Esophagus (tissue), 2 donors: Measurements from ENCODE around the gene POM121. TPM values are rescaled to one million over a fixed set of nuclear protein-coding genes. Genes with fewer than 3 reads are reported as not detected.
"Not testable (repeated sequence)": the region's sequence is repeated elsewhere in the genome, so short reads cannot be mapped to it uniquely, and the experiment has no call there.

ENCODE experiments used
- H3K27ac ChIP-seq, 2 donors: one replicate each; pipeline ENCODE4 v1.5.1; 2013; ENCODE audit warnings: low read depth in 2 of 2, mild to moderate bottlenecking in 2 of 2, inconsistent platforms in 1 of 2, low read length in 1 of 2, moderate library complexity in 1 of 2
- H3K27me3 ChIP-seq, 2 donors: one replicate each; pipeline ENCODE4 v1.6.1; 2013; ENCODE audit warnings: low read length in 2 of 2, control low read depth in 1 of 2, mild to moderate bottlenecking in 1 of 2; ENCODE audit not compliant: insufficient read depth in 2 of 2, control insufficient read depth in 1 of 2
- H3K36me3 ChIP-seq, 2 donors: one replicate each; pipeline ENCODE4 v1.6.1; 2013; ENCODE audit warnings: low read length in 1 of 2; ENCODE audit not compliant: control insufficient read depth in 2 of 2, insufficient read depth in 2 of 2
- H3K4me1 ChIP-seq, 2 donors: one replicate each; pipeline ENCODE4 v1.6.1; 2013; ENCODE audit warnings: low read length in 1 of 2; ENCODE audit not compliant: control insufficient read depth in 2 of 2, insufficient read depth in 2 of 2
- H3K4me3 ChIP-seq, 2 donors: one replicate each; pipeline ENCODE4 v1.5.1; 2013; ENCODE audit warnings: low read length in 2 of 2, mild to moderate bottlenecking in 2 of 2, low read depth in 1 of 2, moderate library complexity in 1 of 2
- H3K9me3 ChIP-seq, 2 donors: one replicate each; pipeline ENCODE4 v1.6.1; 2013; ENCODE audit warnings: mild to moderate bottlenecking in 2 of 2, low read depth in 1 of 2, low read length in 1 of 2, moderate library complexity in 1 of 2; ENCODE audit not compliant: control insufficient read depth in 2 of 2, insufficient read depth in 1 of 2
- WGBS, 2 donors: extraction: QIAGEN DNeasy Blood & Tissue Kit; methylation state at CpG; one replicate each; pipeline ENCODE4 v1.1.7; 2013; 5-methylcytosine and 5-hydroxymethylcytosine counted together
- polyA plus RNA-seq, 2 donors: library from polyadenylated mRNA; stranded (reverse); fragments of 200-250 nt; gene quantifications; one replicate each; pipeline ENCODE4 v1.2.3, GENCODE V29; 2013
- donor health status: healthy with polysubstance abuse.
- donor health status: Bipolar disorder and iron deficiency.

The POM121 gene
- polyA plus RNA-seq, 2 donors: 10.2 to 10.8 TPM

DNA sequence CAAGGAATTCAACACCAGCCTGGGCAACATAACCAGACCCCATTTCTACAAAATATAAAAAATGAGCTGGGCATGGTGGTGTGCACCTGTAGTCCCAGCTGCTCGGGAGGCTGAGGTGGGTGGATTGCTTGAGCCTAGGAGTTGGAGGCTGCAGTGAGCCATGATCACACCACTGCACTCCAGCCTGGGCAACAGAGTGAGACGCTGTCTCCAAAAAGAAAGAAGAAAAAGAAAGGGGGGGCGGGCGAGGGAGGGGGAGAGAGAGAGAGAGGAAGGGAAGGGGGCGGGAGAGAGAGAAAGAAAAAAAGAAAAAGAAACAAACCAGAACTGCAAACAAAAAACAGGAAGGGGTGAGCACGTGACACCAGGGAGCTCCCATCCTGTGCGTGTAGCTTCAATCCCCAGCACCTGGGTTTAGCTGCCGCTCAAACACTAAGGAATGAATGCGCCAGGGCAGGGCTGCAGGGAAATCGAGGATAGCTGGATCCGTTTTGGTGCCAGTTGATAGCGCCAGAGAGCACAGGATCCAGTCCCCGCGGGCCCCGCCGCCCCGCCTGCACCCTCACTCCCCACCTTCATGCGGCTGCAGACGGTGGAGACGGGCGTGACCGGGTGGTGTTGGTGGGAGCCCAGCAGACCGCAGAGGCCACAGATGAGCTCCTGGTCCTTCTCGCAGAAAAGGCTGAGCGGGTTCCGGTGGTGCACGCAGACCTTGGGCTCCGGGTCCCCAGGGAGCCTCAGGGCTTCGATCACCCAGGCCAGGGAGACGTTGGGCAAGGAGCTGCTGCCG lies 40.5 kb downstream of the POM121 start:
- not testable (repeated sequence) for H3K27me3 ChIP-seq, H3K36me3 ChIP-seq, H3K4me1 ChIP-seq, H3K27ac ChIP-seq, H3K9me3 ChIP-seq, H3K4me3 ChIP-seq
- no CpG with 5 or more reads among the region's 31 CpGs for WGBS, 2 donors

- not testable (repeated sequence) for H3K27ac ChIP-seq, H3K4me1 ChIP-seq, H3K36me3 ChIP-seq, H3K27me3 ChIP-seq, H3K4me3 ChIP-seq, H3K9me3 ChIP-seq
- WGBS, 2 donors: 49 to 89% methylated on average over 2 of the region's 3 CpGs
Observed at GRCh38 chr7:72966892-72967291, 42.0 kb downstream of the POM121 start.

DNA sequence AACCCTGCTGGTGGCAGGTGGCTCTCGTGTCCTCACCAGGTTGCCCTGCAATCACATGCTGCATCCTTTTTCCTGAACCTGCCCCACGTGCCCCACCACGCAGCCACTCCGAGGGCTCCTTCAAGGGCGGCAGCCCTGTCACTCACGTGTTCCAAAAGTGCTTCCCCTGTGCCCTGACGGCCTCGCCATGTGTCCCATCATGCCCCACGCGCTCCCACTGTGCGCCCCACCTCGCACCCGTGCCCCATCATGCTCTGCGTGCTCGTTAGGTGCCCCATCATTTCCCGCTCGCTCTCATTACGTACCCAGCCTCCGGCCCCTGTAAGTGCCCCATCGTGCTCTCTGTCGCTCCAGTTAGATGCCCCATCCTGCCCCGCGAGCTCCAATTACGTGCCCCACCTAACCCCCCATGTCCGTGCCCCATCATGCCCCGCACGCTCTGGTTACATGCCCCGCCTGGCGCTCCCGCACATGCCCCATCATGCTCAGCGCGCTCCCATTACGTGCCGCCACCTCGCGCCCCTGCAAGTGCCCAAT lies 44.2 kb downstream of the POM121 start, which contains the start of gene TRIM74:
TRIM74 (minus strand) TSS at position 487 of the 537 bp plus-strand sequence. CDS start 3,309 bp downstream, outside the sequence.
- H3K27ac ChIP-seq, H3K4me3 ChIP-seq, H3K9me3 ChIP-seq, H3K27me3 ChIP-seq, H3K4me1 ChIP-seq, H3K36me3 ChIP-seq: not testable (repeated sequence)
- 36 to 37% methylated on average over 9 to 12 of the region's 36 CpGs for WGBS, 2 donors

DNA sequence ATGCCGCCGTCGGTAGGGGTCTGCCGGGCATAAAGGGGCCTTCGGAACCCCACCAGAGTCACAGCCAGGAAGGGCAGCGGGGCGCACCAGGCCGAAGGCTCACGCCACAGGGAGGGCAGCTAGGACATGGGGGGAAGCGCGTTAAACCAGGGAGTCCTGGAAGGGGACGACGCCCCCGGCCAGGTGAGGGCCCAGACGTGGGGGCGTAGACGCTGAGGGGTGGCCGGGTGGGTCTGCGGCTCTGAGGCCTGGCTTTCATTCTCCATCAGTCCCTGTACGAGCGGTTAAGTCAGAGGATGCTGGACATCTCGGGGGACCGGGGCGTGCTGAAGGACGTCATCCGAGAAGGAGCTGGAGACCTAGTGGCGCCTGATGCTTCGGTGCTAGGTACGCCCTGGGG lies 44.8 kb downstream of the POM121 start:
- H3K27ac ChIP-seq, H3K9me3 ChIP-seq, H3K27me3 ChIP-seq, H3K4me1 ChIP-seq, H3K4me3 ChIP-seq, H3K36me3 ChIP-seq: not testable (repeated sequence)
- WGBS, 2 donors: 38 to 54% methylated on average over 5 to 17 of the region's 29 CpGs

GRCh38 chr7:72971505-72971904 lies 46.6 kb downstream of the POM121 start:
- WGBS, 2 donors: no CpG with 5 or more reads among the region's 6 CpGs
- H3K4me1 ChIP-seq, H3K27me3 ChIP-seq, H3K4me3 ChIP-seq, H3K36me3 ChIP-seq, H3K9me3 ChIP-seq, H3K27ac ChIP-seq: not testable (repeated sequence)

GRCh38 chr7:72974781-72975180 lies 49.9 kb downstream of the POM121 start:
- not testable (repeated sequence) for H3K9me3 ChIP-seq, H3K4me1 ChIP-seq, H3K36me3 ChIP-seq, H3K4me3 ChIP-seq, H3K27me3 ChIP-seq, H3K27ac ChIP-seq
- 90 to 92% methylated on average over 2 to 4 of the region's 7 CpGs for WGBS, 2 donors

DNA sequence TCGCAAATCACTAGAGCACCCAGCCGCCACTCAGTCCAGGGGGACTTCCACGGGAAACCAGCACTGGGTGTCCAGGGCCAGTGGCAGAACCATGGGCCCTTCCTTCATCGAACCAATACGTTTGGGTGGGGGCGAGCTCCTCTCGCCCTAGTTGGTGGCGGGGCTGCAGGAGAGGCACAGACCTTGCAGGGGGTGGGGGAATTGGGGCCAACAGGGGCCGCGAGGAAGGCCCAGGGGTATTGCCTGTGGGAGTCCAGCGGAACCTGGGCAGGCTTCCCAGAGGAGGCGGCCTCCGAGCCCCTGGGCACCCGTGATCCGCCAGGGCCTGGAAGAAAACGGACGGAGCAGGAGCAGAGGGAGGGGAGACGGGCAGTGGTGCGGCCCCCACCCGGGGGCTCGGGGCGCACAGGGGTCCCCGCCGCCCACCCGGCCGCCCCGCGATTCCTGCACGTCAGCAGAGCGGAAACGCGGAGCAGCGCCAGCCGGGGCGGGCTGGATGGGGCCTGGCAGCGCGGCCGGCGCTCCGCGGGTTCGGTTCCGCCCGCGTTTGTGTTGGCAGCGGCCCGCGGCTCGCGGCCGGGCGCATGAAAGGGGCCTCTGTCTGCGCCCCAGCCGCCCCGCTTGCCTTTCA lies 50.9 kb downstream of the POM121 start:
- not testable (repeated sequence) for H3K27me3 ChIP-seq, H3K36me3 ChIP-seq, H3K27ac ChIP-seq, H3K4me3 ChIP-seq, H3K4me1 ChIP-seq, H3K9me3 ChIP-seq
- 83 to 88% methylated on average over 5 to 14 of the region's 55 CpGs for WGBS, 2 donors

- not testable (repeated sequence) for H3K27ac ChIP-seq, H3K4me1 ChIP-seq, H3K4me3 ChIP-seq, H3K9me3 ChIP-seq, H3K36me3 ChIP-seq, H3K27me3 ChIP-seq
- 94 to 100% methylated on average over 1 to 4 of the region's 12 CpGs for WGBS, 2 donors
Observed at GRCh38 chr7:72976434-72976833, 51.5 kb downstream of the POM121 start.

GRCh38 chr7:72980382-72980781 lies 55.5 kb downstream of the POM121 start:
- 91 to 96% methylated on average over 2 of the region's 6 CpGs for WGBS, 2 donors
- H3K27me3 ChIP-seq, H3K27ac ChIP-seq, H3K36me3 ChIP-seq, H3K4me3 ChIP-seq, H3K9me3 ChIP-seq, H3K4me1 ChIP-seq: not testable (repeated sequence)

- not testable (repeated sequence) for H3K4me3 ChIP-seq, H3K9me3 ChIP-seq, H3K4me1 ChIP-seq, H3K27me3 ChIP-seq, H3K27ac ChIP-seq, H3K36me3 ChIP-seq
- WGBS, 2 donors: 92% methylated on average over 4 of the region's 11 CpGs; no CpG with 5 or more reads in 1 of the 2 donors
Observed at GRCh38 chr7:72982084-72982483, 57.2 kb downstream of the POM121 start.
